ENCODE measurements around the gene KRTAP12-1. TPM values are rescaled to one million over a fixed set of nuclear protein-coding genes. Genes with fewer than 3 reads are reported as not detected.
"Not testable (repeated sequence)": the region's sequence is repeated elsewhere in the genome, so short reads cannot be mapped to it uniquely, and the experiment has no call there.

KRTAP12-1 gene
- polyA plus RNA-seq, 1 experiment, result not detected

DNA sequence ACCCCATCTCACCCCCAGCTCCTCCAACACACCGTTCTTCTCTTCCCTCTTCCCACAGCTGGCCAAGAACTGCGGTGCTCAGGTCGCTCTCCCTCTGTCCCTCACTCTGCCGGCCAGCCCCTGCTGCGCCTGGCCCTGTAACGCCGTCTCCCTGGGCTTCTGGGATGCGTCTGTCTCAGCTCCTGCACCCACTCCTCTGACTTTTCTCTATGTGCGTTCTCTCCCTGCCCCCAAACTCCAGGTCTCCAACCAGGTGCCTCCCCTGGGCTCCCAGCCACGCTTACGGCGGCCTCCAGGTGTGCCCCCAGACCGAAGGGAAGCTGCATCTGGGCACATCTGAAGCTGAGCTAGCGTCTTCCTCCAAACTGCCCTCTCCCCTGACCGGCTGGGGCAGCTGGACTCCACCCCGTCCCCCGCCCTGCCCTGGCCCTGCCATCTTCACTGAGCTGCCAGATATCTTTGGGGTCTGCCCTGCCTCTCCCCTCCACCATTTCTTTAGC lies 17.6 kb upstream of the KRTAP12-1 start:
- no peak overlapping the region for H3K27ac ChIP-seq (ENCODE audit: low read depth, low read length)
- ChIA-PET CTCF (no interaction called here), POLR2A (no interaction called here)
- H3K27me3 ChIP-seq (ENCODE audit: control insufficient read depth, insufficient read depth, low read length), result peaks cover 43% of the 10 kb centered on the region
- DNase-seq (ENCODE audit: low read depth, low spot score), result no peak
- TF ChIP-seq, protein P1, sequence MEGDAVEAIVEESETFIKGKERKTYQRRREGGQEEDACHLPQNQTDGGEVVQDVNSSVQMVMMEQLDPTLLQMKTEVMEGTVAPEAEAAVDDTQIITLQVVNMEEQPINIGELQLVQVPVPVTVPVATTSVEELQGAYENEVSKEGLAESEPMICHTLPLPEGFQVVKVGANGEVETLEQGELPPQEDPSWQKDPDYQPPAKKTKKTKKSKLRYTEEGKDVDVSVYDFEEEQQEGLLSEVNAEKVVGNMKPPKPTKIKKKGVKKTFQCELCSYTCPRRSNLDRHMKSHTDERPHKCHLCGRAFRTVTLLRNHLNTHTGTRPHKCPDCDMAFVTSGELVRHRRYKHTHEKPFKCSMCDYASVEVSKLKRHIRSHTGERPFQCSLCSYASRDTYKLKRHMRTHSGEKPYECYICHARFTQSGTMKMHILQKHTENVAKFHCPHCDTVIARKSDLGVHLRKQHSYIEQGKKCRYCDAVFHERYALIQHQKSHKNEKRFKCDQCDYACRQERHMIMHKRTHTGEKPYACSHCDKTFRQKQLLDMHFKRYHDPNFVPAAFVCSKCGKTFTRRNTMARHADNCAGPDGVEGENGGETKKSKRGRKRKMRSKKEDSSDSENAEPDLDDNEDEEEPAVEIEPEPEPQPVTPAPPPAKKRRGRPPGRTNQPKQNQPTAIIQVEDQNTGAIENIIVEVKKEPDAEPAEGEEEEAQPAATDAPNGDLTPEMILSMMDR (IDR thresholded peaks at IDR 0.05; ENCODE audit: low read depth, low read length), result no peak
- H3K4me3 ChIP-seq (ENCODE audit: low read depth, low read length), result no peak overlapping the region
- H3K9me3 ChIP-seq (ENCODE audit: control insufficient read depth, insufficient read depth, low read length), result no peaks in the 10 kb centered on the region; the same call in 1 of the 2 replicates

DNA sequence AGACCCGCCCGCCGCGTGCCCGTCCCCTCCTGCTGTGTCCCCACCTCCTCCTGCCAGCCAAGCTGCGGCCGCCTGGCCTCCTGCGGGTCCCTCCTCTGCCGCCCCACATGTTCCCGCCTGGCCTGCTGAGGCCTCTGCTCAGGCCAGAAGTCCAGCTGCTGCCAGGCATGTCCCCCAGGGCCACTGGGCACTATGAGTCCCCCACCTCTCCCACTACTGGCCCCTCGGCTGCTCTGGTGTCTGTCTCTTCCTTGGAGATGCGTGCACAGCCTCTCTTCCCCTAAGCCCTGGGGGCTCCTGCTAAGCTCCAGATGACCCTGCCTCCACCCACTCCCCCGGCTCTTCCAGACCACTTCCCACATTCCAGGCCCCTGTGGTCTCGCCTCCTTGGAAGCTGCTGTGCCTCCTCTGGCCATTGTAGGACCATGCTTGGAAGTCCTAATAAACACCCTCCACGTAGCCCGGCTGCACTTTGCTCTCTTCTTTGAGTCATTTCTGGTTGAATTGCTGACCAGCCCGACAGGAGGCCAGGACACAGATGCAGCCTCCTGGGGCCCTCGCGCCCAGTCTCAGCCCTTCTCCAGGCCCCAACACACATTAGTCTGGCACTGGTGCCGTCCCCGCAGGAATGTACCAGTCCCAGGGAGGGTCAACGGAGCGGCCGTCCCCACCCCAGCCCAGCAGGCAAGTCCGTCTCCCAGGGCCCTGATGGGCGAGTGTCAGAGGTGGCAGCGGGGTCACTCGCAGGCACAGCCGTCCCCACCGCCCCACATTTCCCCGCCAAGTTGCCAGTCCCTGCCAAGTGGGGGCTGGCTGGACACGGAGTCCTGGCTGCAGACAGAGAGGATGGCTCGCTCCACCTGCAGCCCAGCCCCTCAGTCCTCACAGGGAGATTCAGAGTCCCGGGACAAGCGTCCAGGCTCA lies 16.1 kb upstream of the KRTAP12-1 start:
- Histone ChIP-seq H3K27me3 (ENCODE audit: control insufficient read depth, insufficient read depth, low read length) (peaks cover 31% of the 10 kb centered on the region), H3K4me3 (ENCODE audit: low read depth, low read length) (no peak overlapping the region), H3K9me3 (ENCODE audit: control insufficient read depth, insufficient read depth, low read length) (no peaks in the 10 kb centered on the region; the same call in 1 of the 2 replicates), H3K27ac (ENCODE audit: low read depth, low read length) (no peak overlapping the region)
- CTCF ChIA-PET, result no interaction called here
- DNase-seq (ENCODE audit: low read depth, low spot score), result no peak
- POLR2A ChIA-PET, result no interaction called here
- TF ChIP-seq, protein P1 (IDR thresholded peaks at IDR 0.05; ENCODE audit: low read depth, low read length), result no peak

DNA sequence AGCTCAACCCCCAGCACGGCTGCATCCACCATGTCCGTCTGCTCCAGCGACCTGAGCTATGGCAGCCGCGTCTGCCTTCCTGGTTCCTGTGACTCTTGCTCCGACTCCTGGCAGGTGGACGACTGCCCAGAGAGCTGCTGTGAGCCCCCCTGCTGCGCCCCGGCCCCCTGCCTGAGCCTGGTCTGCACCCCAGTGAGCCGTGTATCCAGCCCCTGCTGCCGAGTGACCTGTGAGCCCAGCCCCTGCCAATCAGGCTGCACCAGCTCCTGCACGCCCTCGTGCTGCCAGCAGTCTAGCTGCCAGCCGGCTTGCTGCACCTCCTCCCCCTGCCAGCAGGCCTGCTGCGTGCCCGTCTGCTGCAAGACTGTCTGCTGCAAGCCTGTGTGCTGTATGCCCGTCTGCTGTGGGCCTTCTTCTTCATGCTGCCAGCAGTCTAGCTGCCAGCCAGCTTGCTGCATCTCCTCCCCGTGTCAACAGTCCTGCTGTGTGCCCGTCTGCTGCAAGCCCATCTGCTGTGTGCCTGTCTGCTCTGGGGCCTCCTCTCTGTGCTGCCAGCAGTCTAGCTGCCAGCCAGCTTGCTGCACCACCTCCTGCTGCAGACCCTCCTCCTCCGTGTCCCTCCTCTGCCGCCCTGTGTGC lies 15.3 kb upstream of the KRTAP12-1 start, which contains the start of gene KRTAP10-12:
Gene KRTAP10-12 (plus strand): TSS at position 1 of the 639 bp plus-strand sequence. CDS start 30 bp downstream, at position 31.
- H3K27ac ChIP-seq (ENCODE audit: low read depth, low read length); H3K4me3 ChIP-seq (ENCODE audit: low read depth, low read length); POLR2A ChIA-PET; DNase-seq (ENCODE audit: low read depth, low spot score); CTCF ChIA-PET; H3K9me3 ChIP-seq (ENCODE audit: control insufficient read depth, insufficient read depth, low read length): not testable (repeated sequence)
- H3K27me3 ChIP-seq (ENCODE audit: control insufficient read depth, insufficient read depth, low read length), result peaks cover 27% of the 10 kb centered on the region

DNA sequence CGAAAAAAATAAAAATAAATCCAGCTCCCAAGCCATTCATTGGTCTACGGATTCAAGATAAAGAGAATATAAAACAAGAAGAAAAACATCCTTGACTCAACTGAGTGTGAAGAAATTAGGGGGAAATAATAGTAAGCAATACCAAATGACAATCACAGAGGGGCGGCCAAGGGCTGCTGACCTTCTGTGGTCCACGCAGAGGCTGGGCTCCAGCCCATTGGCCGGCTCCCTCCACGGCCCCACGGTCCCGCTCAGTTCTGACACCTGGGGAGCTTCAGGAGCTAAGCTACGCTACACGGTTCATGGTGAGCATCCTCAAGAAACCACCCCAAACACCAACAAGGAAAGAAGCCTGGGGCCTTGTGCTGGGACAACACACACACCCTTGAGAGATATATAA lies 14.6 kb upstream of the KRTAP12-1 start:
- POLR2A ChIA-PET, result no interaction called here
- Histone ChIP-seq H3K4me3 (ENCODE audit: low read depth, low read length) (no peak overlapping the region), H3K9me3 (ENCODE audit: control insufficient read depth, insufficient read depth, low read length) (no peaks in the 10 kb centered on the region; the same call in 1 of the 2 replicates), H3K27me3 (ENCODE audit: control insufficient read depth, insufficient read depth, low read length) (peaks cover 21% of the 10 kb centered on the region), H3K27ac (ENCODE audit: low read depth, low read length) (no peak overlapping the region)
- CTCF ChIA-PET, result no interaction called here
- DNase-seq (ENCODE audit: low read depth, low spot score), result no peak
- TF ChIP-seq, protein P1 (IDR thresholded peaks at IDR 0.05; ENCODE audit: low read depth, low read length), result no peak

DNA sequence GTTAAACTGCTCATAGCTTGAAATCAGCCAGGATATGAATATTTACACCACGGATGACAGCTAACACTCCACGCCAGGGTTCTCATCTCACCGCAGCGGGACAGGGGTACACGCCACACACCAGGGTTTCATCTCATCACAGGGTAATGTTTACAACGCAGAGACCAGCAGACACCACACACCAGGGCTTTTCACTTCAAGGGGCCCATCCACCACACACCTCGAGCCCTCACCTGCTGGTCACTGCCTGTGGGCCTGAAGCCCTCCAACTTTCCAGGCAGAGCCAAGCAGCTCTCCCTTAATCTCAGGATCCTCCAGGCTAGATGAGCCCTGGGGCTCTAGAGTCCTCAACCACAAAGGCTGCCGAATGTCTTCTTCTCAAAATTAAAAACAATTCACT lies 13.7 kb upstream of the KRTAP12-1 start:
- ChIA-PET CTCF (no interaction called here), POLR2A (no interaction called here)
- H3K4me3 ChIP-seq (ENCODE audit: low read depth, low read length), result no peak overlapping the region
- H3K27me3 ChIP-seq (ENCODE audit: control insufficient read depth, insufficient read depth, low read length), result peaks cover 19% of the 10 kb centered on the region
- no peak for DNase-seq (ENCODE audit: low read depth, low spot score)
- H3K9me3 ChIP-seq (ENCODE audit: control insufficient read depth, insufficient read depth, low read length), result no peaks in the 10 kb centered on the region; the same call in 1 of the 2 replicates
- TF ChIP-seq, protein P1 (IDR thresholded peaks at IDR 0.05; ENCODE audit: low read depth, low read length), result no peak
- H3K27ac ChIP-seq (ENCODE audit: low read depth, low read length), result no peak overlapping the region
